SK-N-SH (cell line): Measurements from ENCODE around the gene GALNTL6.

Experiments
- CTCF ChIP-seq: fragments of 200-600 bp; sonication (generic); IDR thresholded peaks from 2 replicates; pipeline ENCODE4 v1.6.1; 2017; ENCODE audit warnings: antibody characterized with exemption, mild to moderate bottlenecking, moderate library complexity
- ELF1 ChIP-seq: IDR thresholded peaks from 2 replicates; pipeline ENCODE4 v1.4.0; 2012
- EP300 ChIP-seq, 2 experiments: IDR thresholded peaks; 2 replicates each; pipeline versions ENCODE4 v1.4.0 to v1.6.1; 2012; ENCODE audit warnings: borderline replicate concordance in 1 of 2, low read depth in 1 of 2, low read length in 1 of 2
- EZH2phosphoT487 ChIP-seq: fragments of 200-600 bp; sonication (generic); IDR thresholded peaks from 2 replicates; pipeline ENCODE4 v1.6.1; 2017; ENCODE audit warnings: low read depth, mixed run types, mild to moderate bottlenecking, antibody characterized with exemption, moderate library complexity, borderline replicate concordance
- FOXJ3 ChIP-seq: sonication (generic); formaldehyde crosslinking; IDR thresholded peaks from 2 replicates; pipeline ENCODE4 v1.5.1; 2020; ENCODE audit warnings: mild to moderate bottlenecking, missing genetic modification reagents
- JUND ChIP-seq: IDR thresholded peaks from 2 replicates; pipeline ENCODE4 v1.4.0; 2012
- MEF2A ChIP-seq: IDR thresholded peaks from 2 replicates; pipeline ENCODE4 v1.4.0; 2012; ENCODE audit warnings: low read depth, borderline replicate concordance
- RAD21 ChIP-seq: IDR thresholded peaks from 2 replicates; pipeline ENCODE4 v1.6.1; 2012; ENCODE audit warnings: mild to moderate bottlenecking, low read length
- RXRA ChIP-seq: IDR thresholded peaks from 2 replicates; pipeline ENCODE4 v1.4.0; 2012; ENCODE audit warnings: low read depth, mild to moderate bottlenecking, borderline replicate concordance

DNA sequence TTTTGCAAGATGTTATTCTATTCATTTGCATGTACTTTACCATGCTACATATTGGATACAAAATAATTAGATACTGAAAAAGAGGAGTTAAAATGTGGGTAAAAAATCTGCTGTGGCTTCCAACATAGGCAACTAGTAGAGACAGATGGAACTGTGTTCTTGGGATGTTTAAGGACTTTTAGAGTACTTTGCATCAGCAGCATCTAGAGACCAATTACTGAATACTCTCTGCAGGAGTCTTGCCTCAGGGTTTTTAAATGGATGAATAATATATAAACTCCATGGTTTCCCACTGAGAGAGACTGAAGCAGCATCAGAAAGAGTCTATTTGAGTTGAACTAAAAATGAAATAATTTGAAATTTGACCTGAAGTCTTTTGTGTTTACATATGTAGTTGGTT lies 676.7 kb downstream of the GALNTL6 start:
- TF ChIP-seq RXRA (no peak), EP300 (IDR thresholded peaks at IDR 0.05; ENCODE audit: borderline replicate concordance in 1 of 2, low read depth in 1 of 2, low read length in 1 of 2) (no peak), FOXJ3 (CRISPR knock-in tag) (no peak), MEF2A (no peak), JUND (no peak), ELF1 (no peak), CTCF (no peak), RAD21 (no peak), EZH2phosphoT487 (no peak)
